ENCODE data around the gene STAMBP.

STAMBP gene

GRCh38 chr2:73893764-73894474, 65.2 kb downstream of the STAMBP start:
- no peak overlapping the region for H3K27ac Mint-ChIP-seq
- no peaks in the 10 kb centered on the region for H3K36me3 Mint-ChIP-seq (ENCODE audit: low read depth)

GRCh38 chr2:73894475-73894850, 65.7 kb downstream of the STAMBP start:
- Mint-ChIP-seq H3K27ac (no peak overlapping the region), H3K4me1 (peaks cover 5% of the 10 kb centered on the region), H3K9me3 (no peaks in the 10 kb centered on the region), H3K4me3 (no peak overlapping the region), H3K36me3 (ENCODE audit: low read depth) (no peaks in the 10 kb centered on the region), H3K27me3 (ENCODE audit: low read depth, poor library complexity) (peaks cover 13% of the 10 kb centered on the region)
- DNase-seq = no peak
- TF ChIP-seq, protein P1, sequence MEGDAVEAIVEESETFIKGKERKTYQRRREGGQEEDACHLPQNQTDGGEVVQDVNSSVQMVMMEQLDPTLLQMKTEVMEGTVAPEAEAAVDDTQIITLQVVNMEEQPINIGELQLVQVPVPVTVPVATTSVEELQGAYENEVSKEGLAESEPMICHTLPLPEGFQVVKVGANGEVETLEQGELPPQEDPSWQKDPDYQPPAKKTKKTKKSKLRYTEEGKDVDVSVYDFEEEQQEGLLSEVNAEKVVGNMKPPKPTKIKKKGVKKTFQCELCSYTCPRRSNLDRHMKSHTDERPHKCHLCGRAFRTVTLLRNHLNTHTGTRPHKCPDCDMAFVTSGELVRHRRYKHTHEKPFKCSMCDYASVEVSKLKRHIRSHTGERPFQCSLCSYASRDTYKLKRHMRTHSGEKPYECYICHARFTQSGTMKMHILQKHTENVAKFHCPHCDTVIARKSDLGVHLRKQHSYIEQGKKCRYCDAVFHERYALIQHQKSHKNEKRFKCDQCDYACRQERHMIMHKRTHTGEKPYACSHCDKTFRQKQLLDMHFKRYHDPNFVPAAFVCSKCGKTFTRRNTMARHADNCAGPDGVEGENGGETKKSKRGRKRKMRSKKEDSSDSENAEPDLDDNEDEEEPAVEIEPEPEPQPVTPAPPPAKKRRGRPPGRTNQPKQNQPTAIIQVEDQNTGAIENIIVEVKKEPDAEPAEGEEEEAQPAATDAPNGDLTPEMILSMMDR (IDR thresholded peaks at IDR 0.05) = no peak

More at GRCh38 chr2:73893764-73894474, 65.2 kb downstream of the STAMBP start:
- TF ChIP-seq, protein P1 (IDR thresholded peaks at IDR 0.05) = no peak
- Mint-ChIP-seq H3K4me3 (no peak overlapping the region), H3K4me1 (peaks cover 5% of the 10 kb centered on the region), H3K9me3 (no peaks in the 10 kb centered on the region), H3K27me3 (ENCODE audit: low read depth, poor library complexity) (peaks cover 13% of the 10 kb centered on the region)
- no peak for DNase-seq

DNA sequence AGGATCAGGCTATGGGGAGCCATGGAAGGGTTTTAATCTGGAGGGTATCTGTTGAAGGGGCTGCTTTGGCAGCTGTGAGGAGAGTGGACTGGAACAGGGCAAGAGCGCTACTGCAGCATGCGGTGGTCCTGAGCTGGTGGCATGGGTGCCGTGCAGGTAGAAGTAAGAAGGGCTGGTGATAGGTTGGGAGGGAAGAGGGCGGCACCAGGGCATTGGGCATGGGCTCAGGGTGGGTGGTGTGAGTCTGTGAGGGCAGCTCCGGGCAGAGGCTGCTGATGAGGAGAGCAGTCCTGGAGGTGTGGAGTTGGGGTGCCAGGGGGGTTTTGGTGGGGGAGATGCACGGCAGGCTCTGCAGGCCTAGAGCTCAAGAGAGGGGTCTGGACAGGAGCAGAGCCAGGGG, 66.1 kb downstream of the STAMBP start:
- no peaks in the 10 kb centered on the region for H3K9me3 Mint-ChIP-seq
- H3K36me3 Mint-ChIP-seq (ENCODE audit: low read depth) = no peaks in the 10 kb centered on the region
- DNase-seq = no peak
- H3K27ac Mint-ChIP-seq = no peak overlapping the region
- H3K4me1 Mint-ChIP-seq = peaks cover 5% of the 10 kb centered on the region
- H3K4me3 Mint-ChIP-seq = no peak overlapping the region
- TF ChIP-seq, protein P1 (IDR thresholded peaks at IDR 0.05) = no peak
- peaks cover 13% of the 10 kb centered on the region for H3K27me3 Mint-ChIP-seq (ENCODE audit: low read depth, poor library complexity)

GRCh38 chr2:73895473-73895872, 66.7 kb downstream of the STAMBP start:
- Mint-ChIP-seq H3K27ac (no peak overlapping the region), H3K4me1 (peaks cover 5% of the 10 kb centered on the region), H3K9me3 (no peaks in the 10 kb centered on the region), H3K4me3 (no peak overlapping the region), H3K36me3 (ENCODE audit: low read depth) (no peaks in the 10 kb centered on the region), H3K27me3 (ENCODE audit: low read depth, poor library complexity) (peaks cover 10% of the 10 kb centered on the region)
- TF ChIP-seq, protein P1 (IDR thresholded peaks at IDR 0.05) = no peak
- no peak for DNase-seq

- Mint-ChIP-seq H3K9me3 (no peaks in the 10 kb centered on the region), H3K36me3 (ENCODE audit: low read depth) (no peaks in the 10 kb centered on the region), H3K27ac (no peak overlapping the region), H3K4me3 (no peak overlapping the region), H3K27me3 (ENCODE audit: low read depth, poor library complexity) (peaks cover 13% of the 10 kb centered on the region), H3K4me1 (peaks cover 5% of the 10 kb centered on the region)
- DNase-seq = no peak
- TF ChIP-seq, protein P1 (IDR thresholded peaks at IDR 0.05) = no peak
Measured at GRCh38 chr2:73896362-73897239, 67.8 kb downstream of the STAMBP start.

All from nephron progenitor cell (in vitro differentiated cells).